Keratinocyte (primary cell): ENCODE measurements around the gene DVL2. TPM values are rescaled to one million over a fixed set of nuclear protein-coding genes. Genes with fewer than 3 reads are reported as not detected.

Source experiments
- DNase-seq: peaks from one replicate; pipeline ENCODE4 v3.0.0-alpha.2; 2011; ENCODE audit warnings: low read depth, missing footprints, low spot score
- FAIRE-seq: peaks from 2 replicates; lab custom pipeline; 2011; peaks lifted over from hg19 to GRCh38; lab: Jason Lieb, UNC
- H2AFZ ChIP-seq: 2 replicates; pipeline ENCODE4 v1.6.0; 2012; ENCODE audit warnings: low read length, control low read depth, inconsistent platforms; ENCODE audit not compliant: control insufficient read depth
- H3K27ac ChIP-seq: 2 replicates; pipeline ENCODE4 v1.5.1; 2011; ENCODE audit warnings: low read length; ENCODE audit not compliant: control insufficient read depth, insufficient read depth
- H3K27me3 ChIP-seq: 3 replicates; pipeline ENCODE4 v1.6.0; 2011; ENCODE audit warnings: low read length; ENCODE audit not compliant: control insufficient read depth, insufficient read depth; ENCODE audit errors: extremely low read depth
- H3K36me3 ChIP-seq, 2 experiments: 2 replicates in 1 of 2; 3 replicates in 1 of 2; pipeline ENCODE4 v1.5.1; 2011; ENCODE audit warnings: low read length in 2 of 2, mild to moderate bottlenecking in 1 of 2; ENCODE audit not compliant: control insufficient read depth in 2 of 2, insufficient read depth in 2 of 2; ENCODE audit errors: extremely low read depth in 1 of 2
- H3K4me1 ChIP-seq: 3 replicates; pipeline ENCODE4 v1.5.1; 2011; ENCODE audit warnings: low read length; ENCODE audit not compliant: control insufficient read depth, insufficient read depth; ENCODE audit errors: extremely low read depth
- H3K4me2 ChIP-seq: 3 replicates; pipeline ENCODE4 v1.6.0; 2011; ENCODE audit warnings: low read depth, low read length; ENCODE audit not compliant: control insufficient read depth, insufficient read depth; ENCODE audit errors: extremely low read depth
- H3K4me3 ChIP-seq, 3 experiments: fragments of 200-600 bp in 1 of 3; sonication (generic) in 1 of 3; 2 replicates in 2 of 3; 3 replicates in 1 of 3; pipeline ENCODE4 v1.5.1; 2011 to 2016; ENCODE audit warnings: low read length in 3 of 3, mild to moderate bottlenecking in 3 of 3, control low read depth in 2 of 3, inconsistent platforms in 1 of 3, low read depth in 1 of 3, mixed read lengths in 1 of 3, mixed run types in 1 of 3, moderate library complexity in 1 of 3; ENCODE audit not compliant: control insufficient read depth in 2 of 3, insufficient read depth in 2 of 3; ENCODE audit errors: extremely low read depth in 1 of 3
- H3K79me2 ChIP-seq: 2 replicates; pipeline ENCODE4 v1.6.0; 2012; ENCODE audit warnings: low read length; ENCODE audit not compliant: control insufficient read depth, insufficient read depth
- H3K9ac ChIP-seq: 3 replicates; pipeline ENCODE4 v1.6.0; 2011; ENCODE audit warnings: low read length; ENCODE audit not compliant: control insufficient read depth, insufficient read depth; ENCODE audit errors: extremely low read depth
- H3K9me1 ChIP-seq: 3 replicates; pipeline ENCODE4 v1.6.0; 2011; ENCODE audit warnings: low read length; ENCODE audit not compliant: control insufficient read depth, insufficient read depth; ENCODE audit errors: extremely low read depth
- H3K9me3 ChIP-seq: 2 replicates; pipeline ENCODE4 v1.5.1; 2012; ENCODE audit warnings: low read depth, low read length; ENCODE audit not compliant: control insufficient read depth
- H4K20me1 ChIP-seq: 3 replicates; pipeline ENCODE4 v1.6.0; 2011; ENCODE audit warnings: low read length; ENCODE audit not compliant: control insufficient read depth, insufficient read depth; ENCODE audit errors: extremely low read depth
- EZH2 ChIP-seq: IDR thresholded peaks from one replicate; pipeline ENCODE4 v1.6.1; 2012; ENCODE audit warnings: inconsistent platforms, mild to moderate bottlenecking, low read length, moderate library complexity
- dilution Hi-C: fragments of 300-500 bp; cut with MboI; formaldehyde crosslinking; loops from one replicate; pipeline ENCODE4 v1.7.0; 2020; ENCODE audit warnings: low sequenced_read_pairs; ENCODE audit not compliant: extremely low pct_ligation_motif_present
- polyA plus RNA-seq, 5 experiments: library from polyadenylated mRNA; depleted of rRNA in 3 of 5; stranded (reverse) in 3 of 5; stranded (forward) in 1 of 5; unstranded in 1 of 5; fragments of >200 nt; gene quantifications; 1 replicate in 1 of 5; 2 replicates in 3 of 5; 3 replicates in 1 of 5; pipeline versions ENCODE4 v1.2.1 to v1.2.3, GENCODE V29; 2011 to 2012; ENCODE audit warnings: missing spikeins in 2 of 5, low read depth in 1 of 5, low replicate concordance in 1 of 5
- small RNA-seq, 3 experiments: library from RNA; depleted of rRNA; stranded (forward); fragments of <200 nt; gene quantifications; one replicate each; pipeline ENCODE3, GENCODE V24; 2012; ENCODE audit warnings: low read depth in 3 of 3, low replicate concordance in 1 of 3; ENCODE audit not compliant: insufficient read length in 3 of 3
- TF ChIP-seq, protein P1 (sequence below), 3 experiments: IDR thresholded peaks in 1 of 3; conservative IDR thresholded peaks in 1 of 3; optimal IDR thresholded peaks in 1 of 3; 2 replicates in 2 of 3; 3 replicates in 1 of 3; pipeline versions ENCODE3 to v1.5.1; 2011; ENCODE audit warnings: low read length in 3 of 3, mild to moderate bottlenecking in 3 of 3, moderate library complexity in 2 of 3, control low read depth in 1 of 3, inconsistent platforms in 1 of 3; ENCODE audit not compliant: insufficient read depth in 2 of 3; ENCODE audit errors: extremely low read depth in 1 of 3

Gene DVL2
- polyA plus RNA-seq, 1 donor (not counting 4 experiments of a cell fraction or from before 2014, with no cell fraction given) = 3.7 TPM

DNA sequence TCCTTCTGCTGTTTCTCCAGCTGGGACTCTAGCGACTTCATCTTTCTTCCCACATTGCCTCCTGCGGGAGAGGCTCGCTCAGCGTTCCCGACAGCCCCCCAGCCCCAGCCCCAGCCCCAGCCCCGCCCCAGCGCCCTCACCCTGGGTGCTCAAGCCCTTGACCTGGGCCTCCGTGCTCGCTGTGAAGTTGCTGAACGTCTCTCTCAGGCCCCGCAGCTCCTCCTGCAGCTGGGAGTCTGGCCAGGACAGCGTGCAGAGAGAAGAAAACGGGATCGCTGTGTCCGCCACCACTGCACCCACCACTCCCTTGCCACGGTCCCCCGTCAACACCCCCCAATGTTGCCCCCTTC lies 57.5 kb downstream of the DVL2 start:
- FAIRE-seq = no peak
- no peaks in the 10 kb centered on the region for H3K36me3 ChIP-seq
- H3K4me2 ChIP-seq = no peak overlapping the region
- no peak overlapping the region for H3K9ac ChIP-seq
- no peaks in the 10 kb centered on the region for H3K79me2 ChIP-seq
- no peak for TF ChIP-seq EZH2
- TF ChIP-seq, protein P1, sequence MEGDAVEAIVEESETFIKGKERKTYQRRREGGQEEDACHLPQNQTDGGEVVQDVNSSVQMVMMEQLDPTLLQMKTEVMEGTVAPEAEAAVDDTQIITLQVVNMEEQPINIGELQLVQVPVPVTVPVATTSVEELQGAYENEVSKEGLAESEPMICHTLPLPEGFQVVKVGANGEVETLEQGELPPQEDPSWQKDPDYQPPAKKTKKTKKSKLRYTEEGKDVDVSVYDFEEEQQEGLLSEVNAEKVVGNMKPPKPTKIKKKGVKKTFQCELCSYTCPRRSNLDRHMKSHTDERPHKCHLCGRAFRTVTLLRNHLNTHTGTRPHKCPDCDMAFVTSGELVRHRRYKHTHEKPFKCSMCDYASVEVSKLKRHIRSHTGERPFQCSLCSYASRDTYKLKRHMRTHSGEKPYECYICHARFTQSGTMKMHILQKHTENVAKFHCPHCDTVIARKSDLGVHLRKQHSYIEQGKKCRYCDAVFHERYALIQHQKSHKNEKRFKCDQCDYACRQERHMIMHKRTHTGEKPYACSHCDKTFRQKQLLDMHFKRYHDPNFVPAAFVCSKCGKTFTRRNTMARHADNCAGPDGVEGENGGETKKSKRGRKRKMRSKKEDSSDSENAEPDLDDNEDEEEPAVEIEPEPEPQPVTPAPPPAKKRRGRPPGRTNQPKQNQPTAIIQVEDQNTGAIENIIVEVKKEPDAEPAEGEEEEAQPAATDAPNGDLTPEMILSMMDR (optimal IDR thresholded peaks at IDR 0.05 in 1 of 3, IDR thresholded peaks at IDR 0.05 in 1 of 3, conservative IDR thresholded peaks at IDR 0.05 in 1 of 3; ENCODE audit: extremely low read depth in 1 of 3, insufficient read depth in 2 of 3, low read length in 3 of 3) = no peak
- H3K27ac ChIP-seq = no peak overlapping the region
- no peaks in the 10 kb centered on the region for H4K20me1 ChIP-seq
- H3K9me3 ChIP-seq = no peaks in the 10 kb centered on the region
- no peaks in the 10 kb centered on the region for H3K9me1 ChIP-seq
- H2AFZ ChIP-seq = no peak overlapping the region
- dilution Hi-C loops = no loop called here
- peaks cover 7% of the 10 kb centered on the region for H3K4me1 ChIP-seq
- H3K4me3 ChIP-seq = no peak overlapping the region
- peaks cover 22% of the 10 kb centered on the region for H3K27me3 ChIP-seq
- DNase-seq = no peak

- no peak overlapping the region for H3K9ac ChIP-seq
- H4K20me1 ChIP-seq = no peaks in the 10 kb centered on the region
- H2AFZ ChIP-seq = no peak overlapping the region
- no peaks in the 10 kb centered on the region for H3K9me3 ChIP-seq
- no peak overlapping the region for H3K27ac ChIP-seq
- H3K4me2 ChIP-seq = no peak overlapping the region
- H3K4me3 ChIP-seq = no peak overlapping the region
- dilution Hi-C loops = no loop called here
- no peaks in the 10 kb centered on the region for H3K9me1 ChIP-seq
- no peaks in the 10 kb centered on the region for H3K36me3 ChIP-seq
- H3K27me3 ChIP-seq = peaks cover 22% of the 10 kb centered on the region
- peaks cover 7% of the 10 kb centered on the region for H3K4me1 ChIP-seq
- DNase-seq (no peak), FAIRE-seq (no peak)
- H3K79me2 ChIP-seq = no peaks in the 10 kb centered on the region
- TF ChIP-seq, protein P1 (optimal IDR thresholded peaks at IDR 0.05 in 1 of 3, IDR thresholded peaks at IDR 0.05 in 1 of 3, conservative IDR thresholded peaks at IDR 0.05 in 1 of 3; ENCODE audit: extremely low read depth in 1 of 3, insufficient read depth in 2 of 3, low read length in 3 of 3) = no peak
- no peak for TF ChIP-seq EZH2
Measured at GRCh38 chr17:7176107-7176840, 58.0 kb downstream of the DVL2 start.

Small RNAs within 50 kb of the gene (small RNA-seq; reads per million reads assigned to genes)
- gene AC120057.4 (0 reads per million in 3 experiments), gene MIR324 (18.2 to 619 (median 602) reads per million in 3 experiments), gene RF00019 (0 reads per million in 3 experiments)

Other genes with a start within 250 kb of the DVL2 start
- 0.19 to 0.35 TPM (median 0.22 TPM) in 3 replicates for gene ALOX12, start 238.5 kb downstream of the DVL2 start, polyA plus RNA-seq
- 87.0 to 267 TPM (median 99.7 TPM) in 3 replicates for gene RNASEK, start 221.9 kb downstream of the DVL2 start, polyA plus RNA-seq
- gene BCL6B, start 211.5 kb downstream of the DVL2 start, polyA plus RNA-seq = not detected in 3 replicates
- gene SLC16A13, start 198.5 kb downstream of the DVL2 start, polyA plus RNA-seq = 2.2 to 6.9 TPM (median 2.7 TPM) in 3 replicates
- gene SLC16A11, start 190.4 kb downstream of the DVL2 start, polyA plus RNA-seq = 0.09 TPM in 1 of 3 replicates, not detected in the others
- not detected in 3 replicates for gene CLEC10A, start 154.3 kb downstream of the DVL2 start, polyA plus RNA-seq
- gene ASGR2, start 119.7 kb downstream of the DVL2 start, polyA plus RNA-seq = not detected in 3 replicates
- gene ASGR1, start 55.1 kb downstream of the DVL2 start, polyA plus RNA-seq = 0.12 to 0.22 TPM (median 0.18 TPM) in 3 replicates
- 4.5 to 7.2 TPM (median 5.5 TPM) in 3 replicates for gene DLG4, start 14.7 kb downstream of the DVL2 start, polyA plus RNA-seq
- gene ACADVL, start 14.6 kb downstream of the DVL2 start, polyA plus RNA-seq = 300 to 633 TPM (median 301 TPM) in 3 replicates
- gene PHF23, start 4.9 kb upstream of the DVL2 start, polyA plus RNA-seq = 52.8 to 61.6 TPM (median 55.3 TPM) in 3 replicates
- gene GABARAP, start 7.9 kb upstream of the DVL2 start, polyA plus RNA-seq = 271 to 416 TPM (median 391 TPM) in 3 replicates
- gene CTDNEP1, start 17.2 kb upstream of the DVL2 start, polyA plus RNA-seq = 60.8 to 143 TPM (median 66.2 TPM) in 3 replicates
- gene ELP5, start 17.7 kb upstream of the DVL2 start, polyA plus RNA-seq = 19.4 to 24.9 TPM (median 21.4 TPM) in 3 replicates
- gene CLDN7, start 28.0 kb upstream of the DVL2 start, polyA plus RNA-seq = 6.3 to 9.0 TPM (median 6.8 TPM) in 3 replicates
- 0.05 TPM in 1 of 3 replicates, not detected in the others for gene SLC2A4, start 47.2 kb upstream of the DVL2 start, polyA plus RNA-seq
- 0.01 to 0.05 TPM (median 0.05 TPM) in 3 replicates for gene YBX2, start 60.1 kb upstream of the DVL2 start, polyA plus RNA-seq
- 769 to 1,493 TPM (median 948 TPM) in 3 replicates for gene EIF5A, start 73.1 kb upstream of the DVL2 start, polyA plus RNA-seq
- gene GPS2, start 80.8 kb upstream of the DVL2 start, polyA plus RNA-seq = 20.7 to 54.1 TPM (median 24.7 TPM) in 3 replicates
- 11.3 to 18.9 TPM (median 13.5 TPM) in 3 replicates for gene NEURL4, start 94.8 kb upstream of the DVL2 start, polyA plus RNA-seq
- 0.33 to 3.1 TPM (median 1.7 TPM) in 3 replicates for gene ACAP1, start 102.0 kb upstream of the DVL2 start, polyA plus RNA-seq
- 17.5 to 33.7 TPM (median 18.5 TPM) in 3 replicates for gene KCTD11, start 117.6 kb upstream of the DVL2 start, polyA plus RNA-seq
- gene TMEM95, start 120.6 kb upstream of the DVL2 start, polyA plus RNA-seq = not detected in 3 replicates
- 10.6 to 15.8 TPM (median 12.1 TPM) in 3 replicates for gene TNK1, start 146.6 kb upstream of the DVL2 start, polyA plus RNA-seq
- gene PLSCR3, start 160.0 kb upstream of the DVL2 start, polyA plus RNA-seq = 30.5 to 82.8 TPM (median 36.9 TPM) in 3 replicates
- gene TMEM256, start 169.6 kb upstream of the DVL2 start, polyA plus RNA-seq = 68.1 to 131 TPM (median 90.1 TPM) in 3 replicates
- gene NLGN2, start 173.3 kb upstream of the DVL2 start, polyA plus RNA-seq = 2.5 to 4.9 TPM (median 4.8 TPM) in 3 replicates
- not detected in 3 replicates for gene SPEM1, start 185.8 kb upstream of the DVL2 start, polyA plus RNA-seq
- not detected in 3 replicates for gene SPEM2, start 191.1 kb upstream of the DVL2 start, polyA plus RNA-seq
- gene SPEM3, start 194.3 kb upstream of the DVL2 start, polyA plus RNA-seq = not detected in 3 replicates
- 6.8 to 10.0 TPM (median 9.1 TPM) in 3 replicates for gene TMEM102, start 200.9 kb upstream of the DVL2 start, polyA plus RNA-seq
- 27.4 to 46.9 TPM (median 30.4 TPM) in 3 replicates for gene FGF11, start 205.0 kb upstream of the DVL2 start, polyA plus RNA-seq
- 13.1 to 51.3 TPM (median 22.0 TPM) in 3 replicates for gene CHRNB1, start 210.5 kb upstream of the DVL2 start, polyA plus RNA-seq
- gene ZBTB4, start 245.1 kb upstream of the DVL2 start, polyA plus RNA-seq = 20.9 to 23.9 TPM (median 21.8 TPM) in 3 replicates
- not detected in 3 replicates for gene SLC35G6, start 246.9 kb upstream of the DVL2 start, polyA plus RNA-seq
- 8.3 to 24.3 TPM (median 17.5 TPM) in 3 replicates for gene POLR2A, start 249.8 kb upstream of the DVL2 start, polyA plus RNA-seq